Measurements from ENCODE around the gene DESI1. TPM values are rescaled to one million over a fixed set of nuclear protein-coding genes. Genes with fewer than 3 reads are reported as not detected.

DESI1 gene
- total RNA-seq, 4 donors from 2014 or later = 22.3 to 39.4 (median 29.9) TPM

GRCh38 chr22:41589391-41590241, 31.2 kb downstream of the DESI1 start, which contains the start of gene PMM1:
Gene PMM1, minus strand, starts transcription at chr22:41589840. Its CDS starts 35 bp downstream, at chr22:41589805.
- H3K27ac ChIP-seq = peak within 1 kb of the TSS; percentile 75 to 92 (median 84)
- no peaks in the 10 kb centered on the region for H3K9me3 ChIP-seq
- H3K4me3 ChIP-seq = peak within 1 kb of the TSS; percentile 76 to 93 (median 84)
- DNase-seq = peak; percentile 100
- H3K36me3 ChIP-seq = peaks cover 0 to 18% (median 0%) of the 10 kb centered on the region in 3 donors
- H3K4me1 ChIP-seq = peaks cover 0 to 11% (median 6%) of the 10 kb centered on the region in 4 donors
- no peaks in the 10 kb centered on the region for H3K27me3 ChIP-seq
- peak; percentile 97 to 98 for TF ChIP-seq POLR2A (IDR thresholded peaks at IDR 0.05)
- TF ChIP-seq, protein P1, sequence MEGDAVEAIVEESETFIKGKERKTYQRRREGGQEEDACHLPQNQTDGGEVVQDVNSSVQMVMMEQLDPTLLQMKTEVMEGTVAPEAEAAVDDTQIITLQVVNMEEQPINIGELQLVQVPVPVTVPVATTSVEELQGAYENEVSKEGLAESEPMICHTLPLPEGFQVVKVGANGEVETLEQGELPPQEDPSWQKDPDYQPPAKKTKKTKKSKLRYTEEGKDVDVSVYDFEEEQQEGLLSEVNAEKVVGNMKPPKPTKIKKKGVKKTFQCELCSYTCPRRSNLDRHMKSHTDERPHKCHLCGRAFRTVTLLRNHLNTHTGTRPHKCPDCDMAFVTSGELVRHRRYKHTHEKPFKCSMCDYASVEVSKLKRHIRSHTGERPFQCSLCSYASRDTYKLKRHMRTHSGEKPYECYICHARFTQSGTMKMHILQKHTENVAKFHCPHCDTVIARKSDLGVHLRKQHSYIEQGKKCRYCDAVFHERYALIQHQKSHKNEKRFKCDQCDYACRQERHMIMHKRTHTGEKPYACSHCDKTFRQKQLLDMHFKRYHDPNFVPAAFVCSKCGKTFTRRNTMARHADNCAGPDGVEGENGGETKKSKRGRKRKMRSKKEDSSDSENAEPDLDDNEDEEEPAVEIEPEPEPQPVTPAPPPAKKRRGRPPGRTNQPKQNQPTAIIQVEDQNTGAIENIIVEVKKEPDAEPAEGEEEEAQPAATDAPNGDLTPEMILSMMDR (IDR thresholded peaks at IDR 0.05) = no peak

GRCh38 chr22:41587347-41587723, 33.5 kb downstream of the DESI1 start:
- DNase-seq = no peak
- TF ChIP-seq, protein P1 (IDR thresholded peaks at IDR 0.05) = no peak
- H3K4me3 ChIP-seq = peak overlapping the region in 2 of 4 donors; percentile 10 to 21
- H3K36me3 ChIP-seq = peaks cover 0 to 40% (median 0%) of the 10 kb centered on the region in 3 donors
- no peaks in the 10 kb centered on the region for H3K27me3 ChIP-seq
- peak overlapping the region in 3 of 4 donors; percentile 63 to 92 (median 86) for H3K27ac ChIP-seq
- H3K9me3 ChIP-seq = no peaks in the 10 kb centered on the region
- peaks cover 0 to 11% (median 6%) of the 10 kb centered on the region in 4 donors for H3K4me1 ChIP-seq

GRCh38 chr22:41585898-41586297, 34.9 kb downstream of the DESI1 start:
- Histone ChIP-seq H3K4me3 (no peak overlapping the region), H3K9me3 (no peaks in the 10 kb centered on the region), H3K36me3 (peaks cover 0 to 54% (median 0%) of the 10 kb centered on the region in 3 donors), H3K4me1 (peaks cover 0 to 11% (median 6%) of the 10 kb centered on the region in 4 donors), H3K27me3 (no peaks in the 10 kb centered on the region), H3K27ac (no peak overlapping the region)
- TF ChIP-seq POLR2A (IDR thresholded peaks at IDR 0.05) = no peak
- TF ChIP-seq, protein P1 (IDR thresholded peaks at IDR 0.05) = no peak
- no peak for DNase-seq

DNA sequence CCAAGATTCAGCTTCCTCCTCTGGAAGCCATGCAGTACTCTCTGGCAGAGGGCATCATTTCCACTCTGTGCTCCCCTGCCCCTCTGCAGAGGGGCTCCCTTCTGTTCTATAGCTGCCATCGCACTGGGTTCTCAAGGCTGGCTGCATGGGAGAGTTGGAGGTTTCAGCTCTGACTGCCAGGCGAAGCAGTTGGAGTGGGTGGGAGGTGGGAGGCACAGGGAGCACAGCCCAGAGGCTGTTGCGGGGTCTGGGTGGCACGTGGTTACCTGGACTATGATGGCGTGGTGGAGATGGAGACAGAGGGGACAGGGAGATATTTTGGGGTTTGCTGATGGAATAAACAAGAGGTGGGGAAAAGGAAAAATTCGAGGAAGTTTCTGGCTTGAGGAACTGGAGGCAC, 36.0 kb downstream of the DESI1 start:
- no peak overlapping the region for H3K4me3 ChIP-seq

GRCh38 chr22:41582694-41583093, 38.1 kb downstream of the DESI1 start:
- Histone ChIP-seq H3K4me3 (no peak overlapping the region), H3K9me3 (no peaks in the 10 kb centered on the region), H3K4me1 (no peaks in the 10 kb centered on the region), H3K27ac (no peak overlapping the region), H3K36me3 (peaks cover 0 to 84% (median 0%) of the 10 kb centered on the region in 3 donors), H3K27me3 (no peaks in the 10 kb centered on the region)
- TF ChIP-seq POLR2A (IDR thresholded peaks at IDR 0.05) = no peak
- TF ChIP-seq, protein P1 (IDR thresholded peaks at IDR 0.05) = no peak
- no peak for DNase-seq

More for the DNA sequence above, 36.0 kb downstream of the DESI1 start:
- Histone ChIP-seq H3K4me1 (peaks cover 0 to 11% (median 6%) of the 10 kb centered on the region in 4 donors), H3K9me3 (no peaks in the 10 kb centered on the region), H3K27me3 (no peaks in the 10 kb centered on the region), H3K36me3 (peaks cover 0 to 62% (median 0%) of the 10 kb centered on the region in 3 donors), H3K27ac (no peak overlapping the region)
- TF ChIP-seq POLR2A (IDR thresholded peaks at IDR 0.05) = no peak
- TF ChIP-seq, protein P1 (IDR thresholded peaks at IDR 0.05) = no peak
- no peak for DNase-seq
